SK-N-MC (cell line): ENCODE data around the gene CSNK1A1.
"Not testable (repeated sequence)": the region's sequence is repeated elsewhere in the genome, so short reads cannot be mapped to it uniquely, and the experiment has no call there.

Experiments used
- DNase-seq: peaks from one replicate; pipeline ENCODE4 v3.0.0-alpha.2; 2011; ENCODE audit warnings: low read depth, low spot score
- H3K27ac ChIP-seq: fragments of 200-600 bp; sonication (generic); 2 replicates; pipeline ENCODE4 v1.5.1; 2016; ENCODE audit warnings: mixed run types
- H3K36me3 ChIP-seq: fragments of 200-600 bp; sonication (generic); 2 replicates; pipeline ENCODE4 v1.6.1; 2017; ENCODE audit warnings: antibody characterized with exemption, low read length, mixed read lengths; ENCODE audit not compliant: insufficient read depth
- H3K4me3 ChIP-seq: fragments of 200-600 bp; sonication (generic); 2 replicates; pipeline ENCODE4 v1.5.1; 2016
- H3K9ac ChIP-seq: fragments of 200-600 bp; sonication (generic); 2 replicates; pipeline ENCODE4 v1.8.0; 2017; ENCODE audit warnings: mixed run types, mixed read lengths; ENCODE audit not compliant: insufficient read length
- H3K9me3 ChIP-seq: fragments of 200-600 bp; sonication (generic); 2 replicates; pipeline ENCODE4 v1.6.1; 2017; ENCODE audit warnings: low read depth, mild to moderate bottlenecking, antibody characterized with exemption, low read length, moderate library complexity, mixed read lengths
- EZH2 ChIP-seq: fragments of 200-600 bp; sonication (generic); IDR thresholded peaks from one replicate; pipeline ENCODE4 v1.6.1; 2017; ENCODE audit warnings: antibody characterized with exemption
- FOXP2 ChIP-seq: optimal IDR thresholded peaks from 2 replicates; pipeline ENCODE3; 2011; ENCODE audit warnings: mild to moderate bottlenecking, moderate library complexity; ENCODE audit not compliant: insufficient read depth; ENCODE audit errors: extremely low read length, control extremely low read depth
- POLR2AphosphoS5 ChIP-seq: IDR thresholded peaks from 2 replicates; pipeline ENCODE4 v1.6.1; 2012; ENCODE audit warnings: mild to moderate bottlenecking, low read depth, low read length, borderline replicate concordance

CSNK1A1 gene

GRCh38 chr5:149578896-149579295, 27.7 kb upstream of the CSNK1A1 start:
- no peak for TF ChIP-seq FOXP2
- no peak for TF ChIP-seq EZH2
- no peak for TF ChIP-seq POLR2AphosphoS5
- Histone ChIP-seq H3K27ac (no peak overlapping the region), H3K4me3 (no peak overlapping the region), H3K36me3 (no peaks in the 10 kb centered on the region), H3K9ac (no peak overlapping the region), H3K9me3 (no peaks in the 10 kb centered on the region)
- no peak for DNase-seq

GRCh38 chr5:149576021-149576420, 24.8 kb upstream of the CSNK1A1 start:
- Histone ChIP-seq H3K4me3 (no peak overlapping the region), H3K9ac (no peak overlapping the region), H3K36me3 (no peaks in the 10 kb centered on the region), H3K27ac (no peak overlapping the region), H3K9me3 (no peaks in the 10 kb centered on the region)
- TF ChIP-seq FOXP2 (no peak), EZH2 (no peak), POLR2AphosphoS5 (no peak)
- DNase-seq, result no peak

- H3K27ac ChIP-seq, result no peak overlapping the region
- H3K9me3 ChIP-seq, result no peaks in the 10 kb centered on the region
- H3K4me3 ChIP-seq, result no peak overlapping the region
- H3K9ac ChIP-seq, result no peak overlapping the region
- TF ChIP-seq FOXP2, result no peak
- TF ChIP-seq EZH2, result no peak
- TF ChIP-seq POLR2AphosphoS5, result no peak
- DNase-seq, result no peak
- no peaks in the 10 kb centered on the region for H3K36me3 ChIP-seq
Measured at GRCh38 chr5:149575131-149575530, 23.9 kb upstream of the CSNK1A1 start.

- no peak for TF ChIP-seq POLR2AphosphoS5
- TF ChIP-seq EZH2, result no peak
- TF ChIP-seq FOXP2, result no peak
- Histone ChIP-seq H3K27ac (no peak overlapping the region), H3K36me3 (no peaks in the 10 kb centered on the region), H3K4me3 (no peak overlapping the region), H3K9me3 (no peaks in the 10 kb centered on the region), H3K9ac (no peak overlapping the region)
- DNase-seq, result no peak
Measured at GRCh38 chr5:149572576-149573231, 21.5 kb upstream of the CSNK1A1 start.

- H3K9me3 ChIP-seq, result no peaks in the 10 kb centered on the region
- H3K9ac ChIP-seq, result no peak overlapping the region
Measured at GRCh38 chr5:149572170-149572569, 20.9 kb upstream of the CSNK1A1 start.

GRCh38 chr5:149567226-149567625, 16.0 kb upstream of the CSNK1A1 start:
- Histone ChIP-seq H3K9me3 (no peaks in the 10 kb centered on the region), H3K36me3 (no peaks in the 10 kb centered on the region), H3K27ac (no peak overlapping the region), H3K4me3 (no peak overlapping the region), H3K9ac (no peak overlapping the region)
- TF ChIP-seq POLR2AphosphoS5, result no peak
- no peak for TF ChIP-seq EZH2
- TF ChIP-seq FOXP2, result no peak
- DNase-seq, result no peak

More at GRCh38 chr5:149572170-149572569, 20.9 kb upstream of the CSNK1A1 start:
- Histone ChIP-seq H3K27ac (no peak overlapping the region), H3K36me3 (no peaks in the 10 kb centered on the region), H3K4me3 (no peak overlapping the region)
- no peak for TF ChIP-seq FOXP2
- TF ChIP-seq EZH2, result no peak
- TF ChIP-seq POLR2AphosphoS5, result no peak
- DNase-seq, result no peak

- H3K27ac ChIP-seq, H3K4me3 ChIP-seq, H3K9me3 ChIP-seq, H3K36me3 ChIP-seq, H3K9ac ChIP-seq: not testable (repeated sequence)
- DNase-seq, result peak; percentile 53
Measured at GRCh38 chr5:149564542-149565140, 13.4 kb upstream of the CSNK1A1 start.

GRCh38 chr5:149563466-149563865, 12.2 kb upstream of the CSNK1A1 start:
- no peak overlapping the region for H3K4me3 ChIP-seq
- H3K9me3 ChIP-seq, result no peaks in the 10 kb centered on the region
- TF ChIP-seq POLR2AphosphoS5 (no peak), FOXP2 (no peak), EZH2 (no peak)
- H3K36me3 ChIP-seq, result no peaks in the 10 kb centered on the region
- H3K9ac ChIP-seq, result no peak overlapping the region
- no peak overlapping the region for H3K27ac ChIP-seq
- no peak for DNase-seq

GRCh38 chr5:149561848-149562247, 10.6 kb upstream of the CSNK1A1 start:
- H3K9me3 ChIP-seq, result no peaks in the 10 kb centered on the region
- DNase-seq, result no peak
- H3K9ac ChIP-seq, result no peak overlapping the region
- no peak for TF ChIP-seq EZH2
- TF ChIP-seq FOXP2, result no peak
- no peak for TF ChIP-seq POLR2AphosphoS5
- H3K4me3 ChIP-seq, result peak overlapping the region; percentile 41
- no peaks in the 10 kb centered on the region for H3K36me3 ChIP-seq
- no peak overlapping the region for H3K27ac ChIP-seq
